ENCODE data around the gene POLR2J3.
"Not testable (repeated sequence)": the region's sequence is repeated elsewhere in the genome, so short reads cannot be mapped to it uniquely, and the experiment has no call there.

The POLR2J3 gene

DNA sequence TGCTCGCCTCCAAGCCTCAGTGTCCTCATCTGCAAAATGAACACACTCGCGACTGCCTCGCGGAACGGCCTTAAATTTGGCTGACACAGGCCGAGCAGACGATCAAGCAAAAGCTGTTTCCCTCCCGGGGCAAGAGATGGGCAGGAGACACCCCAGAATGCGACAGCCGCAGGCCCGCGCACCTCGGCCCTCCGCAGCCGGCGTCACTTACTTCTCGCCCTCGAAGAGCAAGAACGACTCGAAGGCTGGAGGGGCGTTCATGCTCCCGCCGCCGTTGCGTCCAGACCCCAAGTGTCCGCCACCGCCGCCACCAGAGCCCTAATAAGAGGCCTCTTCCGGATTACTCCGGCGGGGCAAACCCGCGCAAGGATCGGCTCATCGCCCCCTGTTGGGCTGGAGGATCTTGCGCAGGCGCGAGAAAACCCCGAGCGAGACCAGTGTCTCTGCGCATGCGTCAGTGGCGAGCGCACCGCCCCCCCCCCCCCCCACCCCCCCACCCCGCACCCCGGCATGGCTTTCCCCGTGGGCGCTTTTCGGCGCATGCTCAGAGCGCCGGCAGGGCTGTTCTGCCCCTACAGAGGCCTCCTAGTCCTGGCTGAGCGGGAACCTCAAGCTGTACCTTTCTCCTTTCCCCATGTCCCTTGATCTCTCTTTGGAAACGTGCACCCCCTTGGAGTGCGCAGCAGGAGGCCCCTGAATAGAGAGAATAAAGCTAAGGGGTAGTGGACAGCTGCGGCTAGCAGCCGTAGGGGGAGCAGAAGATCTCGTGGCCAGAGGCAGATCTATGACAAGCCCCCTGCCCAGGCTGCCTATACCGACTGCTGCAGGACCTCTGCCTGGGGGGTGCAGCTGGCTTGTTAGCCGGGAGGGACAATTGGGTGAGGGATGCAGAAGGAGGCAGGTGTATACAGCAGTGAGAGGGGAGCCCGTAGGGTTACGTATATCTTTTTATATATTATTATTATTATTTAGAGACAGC lies at the start of gene POLR2J3:
POLR2J3 (minus strand) TSS at position 323 of the 979 bp plus-strand sequence; CDS start at position 261, 62 bp downstream.
- not testable (repeated sequence) for FAIRE-seq; DNase-seq (ENCODE audit: insufficient read length, low spot score)

DNA sequence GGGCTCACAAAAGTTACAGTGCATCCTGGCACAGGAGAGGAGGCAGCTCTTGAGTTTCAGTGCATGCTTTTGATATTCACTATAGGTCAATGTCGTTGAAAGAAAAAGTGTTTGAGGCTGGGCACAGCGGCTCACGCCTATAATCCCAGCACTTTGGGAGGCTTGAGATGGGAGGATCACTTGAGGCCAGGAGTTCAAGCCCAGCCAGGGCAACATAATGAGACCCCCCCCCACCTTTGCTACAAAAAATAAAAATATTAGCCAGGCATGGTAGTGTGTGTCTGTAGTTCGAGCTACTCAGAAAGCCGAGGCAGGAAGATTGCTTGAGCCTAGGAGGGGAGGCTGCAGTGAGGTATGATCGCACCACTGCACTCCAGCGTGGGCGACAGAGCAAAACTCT lies 45.7 kb upstream of the POLR2J3 start:
- DNase-seq (ENCODE audit: insufficient read length, low spot score); FAIRE-seq: not testable (repeated sequence)

DNA sequence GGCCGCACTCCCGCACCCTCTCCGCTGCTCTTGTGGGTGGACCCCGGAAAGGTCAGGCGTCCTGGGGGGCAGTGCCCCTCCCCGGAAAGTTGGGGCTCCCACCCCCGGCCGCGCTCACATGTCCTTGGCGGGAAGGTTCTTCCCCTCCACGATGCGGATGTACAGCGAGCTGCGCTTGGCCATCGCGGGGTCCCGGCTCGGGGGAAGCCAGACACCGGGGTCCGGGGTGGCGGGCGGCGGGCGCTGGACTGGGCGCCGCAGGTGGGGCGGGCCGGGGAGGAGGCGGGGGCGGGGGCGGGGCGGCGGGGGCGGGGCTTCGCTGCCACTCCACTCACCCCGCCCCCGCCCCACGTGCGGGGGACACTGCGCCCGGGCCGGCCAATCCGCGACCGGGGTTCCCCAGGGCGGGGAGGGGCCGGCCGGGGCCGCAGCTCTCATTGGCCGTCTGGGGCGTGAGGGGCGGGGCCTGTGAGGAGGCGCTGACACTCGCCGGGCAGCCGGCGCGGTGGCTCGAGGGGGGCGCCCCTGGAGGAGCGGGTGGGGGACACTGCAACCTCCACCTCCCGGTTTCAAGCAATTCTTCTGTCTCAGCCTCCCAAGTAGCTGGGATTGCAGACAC lies 44.2 kb upstream of the POLR2J3 start, which contains the start of gene RASA4:
RASA4 (minus strand) TSS at position 250 of the 619 bp plus-strand sequence; CDS start at position 183, 67 bp downstream.
- not testable (repeated sequence) for FAIRE-seq; DNase-seq (ENCODE audit: insufficient read length, low spot score)

DNA sequence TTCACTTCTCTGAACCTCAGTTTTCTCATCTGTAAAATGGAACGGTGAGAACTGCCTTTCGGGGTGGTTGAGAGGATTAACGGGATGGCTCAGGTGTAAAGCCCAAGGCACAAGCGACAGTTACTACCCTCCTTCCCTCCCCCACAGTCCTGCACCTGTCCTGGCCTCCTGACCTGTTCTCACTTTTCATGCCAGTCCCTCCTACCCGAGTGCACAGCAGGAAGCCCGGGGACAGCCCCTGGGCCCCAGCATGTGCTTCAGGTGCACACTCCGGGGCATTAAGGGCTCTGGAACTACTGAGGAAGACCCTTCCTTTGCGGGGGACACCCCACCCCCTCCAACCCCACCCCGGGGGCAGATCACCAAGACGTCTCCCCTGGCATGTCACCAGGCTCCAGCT lies 43.5 kb upstream of the POLR2J3 start:
- FAIRE-seq; DNase-seq (ENCODE audit: insufficient read length, low spot score): not testable (repeated sequence)

DNA sequence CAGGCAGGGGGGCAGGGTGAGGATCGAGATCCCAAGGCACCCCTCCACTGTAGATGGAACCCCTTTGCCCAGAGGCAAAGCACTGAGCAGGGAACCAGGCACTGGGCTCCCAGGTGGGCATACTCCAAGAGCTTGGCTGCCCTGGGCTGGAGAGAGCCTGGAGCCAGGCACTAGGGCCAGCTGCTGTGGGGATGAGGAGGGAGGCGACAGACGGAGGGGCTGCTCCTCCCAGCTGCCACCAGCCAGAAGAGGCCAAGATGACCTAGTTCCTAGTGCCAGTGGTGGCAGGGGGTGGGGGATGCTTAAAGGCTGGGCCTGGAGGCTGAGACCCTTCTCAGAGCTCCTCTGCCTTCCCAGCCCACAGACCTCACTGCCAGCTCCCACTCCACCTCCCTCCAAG lies 42.5 kb upstream of the POLR2J3 start:
- FAIRE-seq; DNase-seq (ENCODE audit: insufficient read length, low spot score): not testable (repeated sequence)

DNA sequence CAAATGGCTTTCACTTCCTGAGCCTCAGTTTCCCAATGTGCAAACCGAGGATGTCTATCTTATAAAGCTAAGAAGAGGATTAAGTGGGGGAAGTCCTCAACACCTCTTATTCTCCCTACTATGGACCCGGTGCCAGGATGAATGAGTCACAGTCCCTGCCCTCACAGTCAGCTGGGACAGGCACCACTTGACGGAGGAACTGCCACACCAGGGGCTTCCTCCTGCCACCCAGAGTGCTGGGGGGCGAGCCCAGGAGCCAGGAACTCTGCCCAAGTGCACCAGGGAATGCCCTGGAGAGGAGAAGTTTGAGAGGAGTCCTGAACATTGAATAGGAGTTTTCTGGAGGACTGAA lies 41.9 kb upstream of the POLR2J3 start:
- DNase-seq (ENCODE audit: insufficient read length, low spot score); FAIRE-seq: not testable (repeated sequence)

DNA sequence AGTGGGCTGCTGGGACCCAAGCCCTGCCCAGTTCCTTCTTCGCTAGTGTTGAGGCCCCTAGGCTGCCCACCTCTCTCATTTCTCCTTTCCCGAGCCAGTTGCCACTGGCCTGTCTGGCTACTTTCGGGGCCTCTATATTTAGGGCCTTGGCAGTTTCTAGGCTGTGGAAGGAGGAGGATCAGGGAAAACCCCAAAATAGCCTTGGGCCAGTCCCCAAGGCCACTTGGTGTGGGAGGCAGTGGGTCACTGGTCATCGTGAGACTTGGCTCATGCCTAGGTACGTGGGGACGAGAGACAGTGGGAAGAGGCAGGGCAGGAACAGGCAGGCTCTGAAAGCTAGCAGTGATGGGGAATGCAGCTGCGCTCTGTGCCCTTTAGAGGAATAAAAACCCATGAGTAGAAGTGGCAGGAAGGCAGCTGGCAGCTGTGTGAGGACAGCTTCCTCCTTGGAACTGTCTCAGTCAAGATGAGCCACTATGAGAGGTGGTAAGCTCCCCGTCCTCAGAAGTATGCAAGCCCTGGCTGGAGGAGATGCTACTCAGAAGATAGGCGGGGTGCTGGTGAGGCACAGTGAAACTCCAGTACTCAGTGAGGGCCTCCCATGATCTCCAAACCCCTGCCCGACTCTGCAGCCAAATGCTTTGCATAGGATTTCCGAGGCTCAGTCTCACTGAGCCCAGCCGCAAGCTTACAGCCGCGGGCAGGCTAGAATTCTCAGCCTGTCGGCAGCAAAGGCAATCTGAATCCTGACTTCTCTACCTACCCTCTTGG lies 41.4 kb upstream of the POLR2J3 start:
- DNase-seq (ENCODE audit: insufficient read length, low spot score); FAIRE-seq: not testable (repeated sequence)

DNA sequence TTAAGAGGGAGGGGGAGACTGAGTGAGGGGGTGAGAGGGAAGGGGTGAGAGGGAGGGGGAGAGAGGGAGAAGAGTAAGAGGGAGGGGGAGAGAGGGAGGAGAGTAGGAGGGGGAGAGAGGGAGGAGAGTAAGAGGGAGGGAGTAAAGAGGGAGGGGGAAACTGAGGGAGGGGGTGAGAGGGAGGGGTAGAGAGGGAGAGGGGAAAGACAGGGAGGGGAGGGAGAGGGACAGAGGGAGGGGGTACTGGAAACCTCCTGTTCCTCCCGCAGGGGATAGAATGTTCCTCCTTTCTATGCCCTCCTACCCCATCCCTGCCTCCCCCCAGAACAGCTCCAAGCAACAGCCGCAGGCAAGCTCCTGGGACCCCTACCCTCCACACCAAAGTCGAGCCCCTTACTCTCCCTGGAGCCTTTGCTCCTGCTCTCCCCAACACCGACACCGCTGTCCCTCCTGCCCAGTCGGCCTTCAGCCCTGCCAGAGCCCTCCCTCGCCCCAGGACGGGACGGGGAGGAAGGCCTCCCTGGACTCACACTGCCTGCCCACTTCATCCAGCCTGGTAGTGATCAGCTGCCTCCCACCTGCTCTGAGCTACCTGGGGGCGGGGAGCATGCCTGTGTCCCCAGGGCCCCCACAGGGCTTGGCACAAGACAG lies 39.4 kb upstream of the POLR2J3 start:
- not testable (repeated sequence) for FAIRE-seq; DNase-seq (ENCODE audit: insufficient read length, low spot score)

DNA sequence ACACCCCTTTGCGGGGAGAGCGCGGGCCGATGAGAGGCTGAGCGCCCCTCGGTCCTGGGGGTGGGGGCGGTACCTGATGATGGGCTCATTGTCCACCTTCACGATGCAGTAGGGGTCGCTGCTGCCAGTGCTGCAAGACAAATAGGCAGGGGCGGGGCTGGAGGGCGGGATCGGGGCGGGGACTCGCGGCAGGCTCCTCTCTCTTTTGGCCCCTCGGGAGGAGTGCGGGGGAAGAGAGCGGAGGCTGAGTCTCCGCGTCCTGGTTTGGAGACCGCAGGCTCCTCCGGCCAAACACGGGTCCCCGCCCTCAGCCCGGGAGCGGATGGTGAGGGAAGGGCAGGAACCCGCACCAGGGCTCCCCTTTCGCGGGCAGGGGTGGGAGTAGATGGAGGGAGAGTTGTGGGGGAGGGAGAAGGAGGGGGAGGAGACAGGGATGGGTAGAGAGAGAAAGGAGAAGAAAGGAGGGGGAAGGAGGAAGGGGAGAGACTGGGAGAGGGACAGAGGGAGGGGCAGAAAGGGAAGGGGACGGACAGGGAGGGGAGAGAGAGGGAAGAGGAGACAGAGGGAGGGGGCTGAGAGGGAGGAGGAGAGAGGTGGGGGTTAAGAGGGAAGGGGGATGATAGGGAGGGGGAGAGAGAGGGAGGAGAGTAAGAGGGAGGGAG lies 38.8 kb upstream of the POLR2J3 start:
- FAIRE-seq: not testable (repeated sequence)

DNA sequence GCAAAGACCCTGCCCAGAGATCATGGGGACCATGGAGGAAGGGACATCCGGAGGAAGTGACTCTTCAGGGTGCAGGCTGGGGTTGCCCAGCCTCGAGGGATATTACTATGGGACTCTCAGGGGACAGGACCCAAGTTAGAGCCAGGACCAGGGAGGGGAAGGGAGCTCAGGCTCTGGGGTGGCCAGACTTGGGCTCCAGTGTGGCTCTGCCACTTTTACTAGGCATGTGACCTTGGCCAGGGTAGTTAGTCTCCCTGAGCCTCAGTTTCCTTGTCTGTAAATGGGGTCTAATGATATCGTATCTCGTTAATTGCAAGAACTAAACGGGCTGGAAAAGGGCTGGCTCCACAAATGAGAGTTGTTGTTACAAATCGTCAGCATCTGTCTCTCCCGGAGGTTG lies 38.1 kb upstream of the POLR2J3 start:
- FAIRE-seq; DNase-seq (ENCODE audit: insufficient read length, low spot score): not testable (repeated sequence)

More for the DNA sequence above, 38.8 kb upstream of the POLR2J3 start:
- DNase-seq (ENCODE audit: insufficient read length, low spot score): not testable (repeated sequence)

DNA sequence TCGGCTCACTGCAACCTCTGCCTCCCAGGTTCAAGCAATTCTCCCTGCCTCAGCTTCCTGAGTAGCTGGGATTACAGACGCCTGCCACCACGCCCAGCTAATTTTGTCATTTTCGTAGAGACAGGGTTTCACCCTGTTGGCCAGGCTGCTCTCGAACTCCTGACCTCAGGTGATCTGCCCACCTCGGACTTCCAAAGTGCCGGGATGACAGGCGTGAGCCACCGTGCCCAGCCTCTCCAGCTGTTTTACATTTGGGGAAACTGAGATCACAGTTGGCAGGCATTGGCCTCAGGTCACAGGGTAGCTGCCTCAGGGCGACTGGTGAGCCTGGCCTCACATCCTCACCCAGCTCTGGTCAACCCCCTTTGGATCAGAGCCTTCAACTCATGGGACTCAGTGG lies 37.4 kb upstream of the POLR2J3 start:
- FAIRE-seq; DNase-seq (ENCODE audit: insufficient read length, low spot score): not testable (repeated sequence)

DNA sequence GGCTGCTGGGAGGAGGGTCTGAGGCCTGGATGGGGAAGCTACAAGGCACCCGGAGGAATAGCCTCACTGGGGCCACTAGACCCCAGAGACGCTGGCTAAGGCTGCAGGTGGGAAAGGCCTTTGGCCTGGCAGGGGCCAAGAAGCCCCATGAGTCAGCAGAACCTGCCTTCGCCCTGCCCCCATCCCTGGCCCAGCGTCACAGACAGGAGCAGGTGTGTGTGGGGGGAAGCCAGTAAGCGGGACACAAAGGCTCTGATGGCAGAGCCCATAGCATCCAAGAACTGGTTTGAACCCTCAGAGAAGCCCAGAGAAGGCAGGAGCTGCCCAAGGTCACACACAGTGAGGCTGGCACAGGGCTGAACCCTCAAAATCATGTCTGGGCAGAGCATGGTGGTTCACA lies 34.5 kb upstream of the POLR2J3 start:
- not testable (repeated sequence) for DNase-seq (ENCODE audit: insufficient read length, low spot score); FAIRE-seq

DNA sequence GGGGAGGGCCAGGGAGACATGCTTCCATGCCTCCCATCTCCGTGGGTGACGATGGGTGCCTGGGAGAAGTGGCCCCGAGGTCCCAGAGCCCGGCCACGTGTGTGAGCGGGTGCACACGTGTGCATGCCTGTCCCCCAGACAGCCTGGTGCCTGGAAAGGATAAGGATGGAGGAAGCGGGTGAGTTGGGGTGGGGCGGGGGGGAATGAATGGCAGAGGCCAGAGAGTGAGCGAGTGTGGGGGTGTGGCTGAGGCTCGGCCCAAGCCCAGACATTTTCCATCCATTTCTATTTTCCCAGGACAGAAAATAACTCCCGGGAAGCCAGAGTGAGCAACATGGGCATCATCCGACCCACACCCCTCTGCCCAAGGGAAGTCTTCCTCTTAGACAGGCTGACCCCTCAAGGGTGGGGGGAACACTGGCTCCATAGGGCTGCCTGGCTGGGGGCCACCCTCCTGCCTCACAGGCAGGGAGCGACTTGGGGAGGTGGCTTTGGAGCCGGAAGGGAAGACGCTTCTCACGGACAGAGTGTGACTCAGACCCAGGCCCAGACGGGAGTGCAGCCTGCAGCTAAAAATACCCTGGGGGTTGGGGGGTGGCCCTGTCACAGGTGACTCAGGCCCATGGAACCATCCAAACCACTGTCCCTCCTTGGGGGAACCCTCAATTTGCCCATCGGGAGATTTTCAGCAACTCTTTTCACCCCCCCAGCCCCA lies 32.2 kb upstream of the POLR2J3 start:
- DNase-seq (ENCODE audit: insufficient read length, low spot score); FAIRE-seq: not testable (repeated sequence)

DNA sequence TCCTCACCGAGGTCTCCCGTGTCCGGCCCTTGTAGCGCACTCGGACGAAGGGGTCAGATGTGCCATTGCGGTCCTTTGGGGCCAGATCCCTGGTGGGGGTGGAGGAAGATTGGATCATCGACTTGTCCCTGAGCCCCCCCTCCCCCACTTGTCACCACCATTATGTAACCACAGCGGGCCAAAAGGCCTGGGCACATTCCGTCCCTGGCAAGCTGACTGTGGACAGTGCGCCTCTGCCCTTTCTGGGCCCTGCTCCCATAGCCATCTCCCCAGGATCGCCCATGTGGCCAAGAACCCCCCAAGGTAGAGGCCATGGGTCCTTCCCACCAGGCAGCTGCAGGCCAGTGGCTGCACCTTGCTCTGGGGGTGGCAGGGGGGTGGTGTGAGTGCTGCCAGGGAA lies 29.9 kb upstream of the POLR2J3 start:
- not testable (repeated sequence) for FAIRE-seq

DNA sequence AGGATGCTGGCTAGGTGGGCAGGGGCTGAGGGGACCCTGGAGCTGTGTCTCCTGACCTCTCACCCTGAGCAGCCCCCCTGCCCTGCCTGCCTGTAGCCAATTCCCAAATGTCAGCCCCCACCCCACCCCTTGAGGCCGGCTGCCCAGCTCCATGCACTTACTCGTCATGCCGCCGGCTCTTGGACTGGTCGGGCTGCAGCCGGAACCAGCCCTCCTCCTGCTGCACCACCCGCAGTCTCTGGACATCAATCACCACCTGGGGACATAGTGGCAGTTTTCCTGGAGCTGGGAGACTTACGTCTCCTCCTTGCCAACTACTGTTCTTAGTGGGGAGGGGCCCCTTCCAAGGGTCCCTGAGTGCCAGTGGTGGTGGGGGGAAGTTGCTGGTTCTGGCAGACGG lies 27.3 kb upstream of the POLR2J3 start:
- not testable (repeated sequence) for FAIRE-seq; DNase-seq (ENCODE audit: insufficient read length, low spot score)

More for the DNA sequence above, 29.9 kb upstream of the POLR2J3 start:
- DNase-seq (ENCODE audit: insufficient read length, low spot score): not testable (repeated sequence)

DNA sequence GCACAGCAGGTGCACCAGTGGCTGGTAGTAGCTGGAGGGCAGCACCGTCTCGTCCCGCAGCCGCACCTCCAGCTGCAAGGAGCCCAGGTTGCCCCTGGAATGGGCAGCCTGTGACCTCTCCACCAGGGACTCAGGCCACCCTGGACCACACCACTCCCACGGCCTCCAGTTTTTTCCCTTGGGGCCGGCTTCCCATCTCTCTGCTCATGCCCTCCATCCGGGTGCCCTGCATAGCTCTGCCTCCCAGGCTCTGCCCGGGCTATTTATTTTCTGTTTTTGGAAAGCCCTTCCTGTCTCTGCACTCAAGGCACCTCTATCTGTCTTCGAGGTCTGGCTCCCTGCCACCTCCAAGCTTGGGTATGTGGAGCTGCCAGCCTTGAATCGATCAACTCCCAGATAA lies 23.7 kb upstream of the POLR2J3 start:
- not testable (repeated sequence) for DNase-seq (ENCODE audit: insufficient read length, low spot score); FAIRE-seq

DNA sequence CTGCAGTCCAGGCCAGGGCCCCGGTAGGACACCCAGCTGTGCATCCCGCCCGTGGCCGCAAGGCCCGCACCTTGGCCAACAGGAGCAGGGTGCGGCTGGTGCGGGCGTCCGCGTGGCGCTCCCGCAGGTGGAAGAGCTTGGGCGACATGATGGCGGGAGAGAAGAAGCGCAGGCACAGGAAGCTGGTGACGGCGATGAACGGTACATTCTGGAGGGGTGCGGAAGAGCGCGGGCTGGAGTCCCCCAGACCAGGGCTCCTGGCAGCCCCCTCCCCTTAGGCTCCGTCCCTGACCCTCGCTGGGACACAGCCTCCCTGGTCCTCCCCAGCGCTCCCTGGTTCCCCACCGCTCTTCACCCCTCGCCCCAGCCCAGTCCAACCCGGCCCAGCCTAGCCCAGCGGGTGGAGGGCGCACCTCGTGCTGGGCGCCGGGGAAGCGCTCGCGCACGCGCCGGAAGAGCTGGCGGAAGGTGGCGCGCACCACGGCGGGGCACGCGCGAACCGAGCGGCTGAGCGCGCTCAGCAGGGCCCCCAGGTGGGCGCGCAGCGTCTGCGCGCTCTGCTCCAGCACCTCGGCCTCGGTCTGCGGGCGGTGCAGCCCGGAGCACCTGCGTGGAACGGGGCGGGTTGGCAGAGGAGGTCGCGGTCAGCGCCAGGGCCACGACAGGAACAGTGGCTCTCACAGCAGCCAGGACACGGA lies 21.4 kb upstream of the POLR2J3 start:
- FAIRE-seq; DNase-seq (ENCODE audit: insufficient read length, low spot score): not testable (repeated sequence)

DNA sequence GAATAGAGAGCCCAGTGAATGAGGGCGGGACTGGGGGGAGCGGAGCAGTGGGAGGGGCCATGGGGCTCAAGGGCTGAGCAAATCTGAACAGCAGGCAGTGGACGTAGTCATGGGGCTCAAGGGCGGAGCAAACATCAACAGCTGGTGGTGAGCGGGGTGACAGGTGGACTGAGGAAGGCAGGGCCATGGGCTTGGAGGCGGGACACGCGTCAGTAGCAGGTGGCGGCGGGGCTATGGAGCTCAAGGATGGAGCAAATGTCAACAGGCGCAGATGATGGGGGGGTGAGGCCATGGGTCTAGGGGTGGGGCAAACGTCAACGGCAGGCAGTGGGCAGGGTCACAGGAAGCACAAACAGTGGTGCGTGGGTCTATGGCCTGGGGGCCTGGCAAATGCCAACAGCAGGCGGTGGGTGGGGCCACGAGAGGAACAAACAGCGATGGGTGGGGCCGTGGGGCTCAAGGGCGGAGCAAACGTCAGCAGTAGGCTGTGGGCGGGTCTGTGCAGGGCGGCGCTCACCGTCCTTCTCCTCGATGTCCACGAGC lies 20.2 kb upstream of the POLR2J3 start:
- DNase-seq (ENCODE audit: insufficient read length, low spot score); FAIRE-seq: not testable (repeated sequence)
